ENCODE measurements around the gene TUSC7. TPM values are rescaled to one million over a fixed set of nuclear protein-coding genes. Genes with fewer than 3 reads are reported as not detected.

Gene TUSC7
- total RNA-seq = not detected in 2 replicates
- polyA plus RNA-seq = 1.9 TPM in 1 of 2 replicates, not detected in the other

GRCh38 chr3:116709479-116709878 lies at the start of gene TUSC7:
TUSC7 (plus strand) TSS chr3:116709779.
- Histone ChIP-seq H3K4me1 (ENCODE audit: low read depth) (no peaks in the 10 kb centered on the region), H3K27me3 (no peaks in the 10 kb centered on the region), H3K27ac (no peak within 1 kb of the TSS), H3K4me3 (no peak within 1 kb of the TSS), H3K36me3 (no peaks in the 10 kb centered on the region), H3K9me3 (ENCODE audit: low read depth) (no peaks in the 10 kb centered on the region)
- TF ChIP-seq CTCF (IDR thresholded peaks at IDR 0.05; ENCODE audit: low read depth, low read length) = no peak
- DNase-seq (ENCODE audit: low read depth in 1 of 2, low spot score in 1 of 2) = no peak

DNA sequence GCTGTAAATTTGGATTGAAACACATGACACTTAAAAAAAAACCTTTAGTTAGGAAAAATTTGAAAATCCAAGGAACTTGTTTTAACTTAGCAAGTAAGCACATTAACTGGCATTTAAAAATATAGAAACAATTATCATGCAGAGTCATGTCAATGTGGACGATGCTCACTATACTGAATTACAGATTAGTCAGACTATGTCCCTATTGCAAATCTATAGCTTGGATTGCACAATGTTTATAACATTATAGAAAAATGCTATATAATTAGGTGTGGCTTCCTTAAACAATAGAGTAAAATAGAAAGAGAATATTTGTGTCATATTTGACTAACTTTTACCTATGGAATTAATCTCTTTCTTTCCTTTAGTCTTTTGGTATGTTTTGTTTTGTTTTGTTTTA lies 48.4 kb upstream of the TUSC7 start:
- Histone ChIP-seq H3K36me3 (no peaks in the 10 kb centered on the region), H3K9me3 (ENCODE audit: low read depth) (no peaks in the 10 kb centered on the region), H3K4me1 (ENCODE audit: low read depth) (peaks cover 6% of the 10 kb centered on the region), H3K27me3 (no peaks in the 10 kb centered on the region), H3K27ac (no peak overlapping the region), H3K4me3 (no peak overlapping the region)
- DNase-seq (ENCODE audit: low read depth in 1 of 2, low spot score in 1 of 2) = no peak
- no peak for TF ChIP-seq CTCF (IDR thresholded peaks at IDR 0.05; ENCODE audit: low read depth, low read length)

DNA sequence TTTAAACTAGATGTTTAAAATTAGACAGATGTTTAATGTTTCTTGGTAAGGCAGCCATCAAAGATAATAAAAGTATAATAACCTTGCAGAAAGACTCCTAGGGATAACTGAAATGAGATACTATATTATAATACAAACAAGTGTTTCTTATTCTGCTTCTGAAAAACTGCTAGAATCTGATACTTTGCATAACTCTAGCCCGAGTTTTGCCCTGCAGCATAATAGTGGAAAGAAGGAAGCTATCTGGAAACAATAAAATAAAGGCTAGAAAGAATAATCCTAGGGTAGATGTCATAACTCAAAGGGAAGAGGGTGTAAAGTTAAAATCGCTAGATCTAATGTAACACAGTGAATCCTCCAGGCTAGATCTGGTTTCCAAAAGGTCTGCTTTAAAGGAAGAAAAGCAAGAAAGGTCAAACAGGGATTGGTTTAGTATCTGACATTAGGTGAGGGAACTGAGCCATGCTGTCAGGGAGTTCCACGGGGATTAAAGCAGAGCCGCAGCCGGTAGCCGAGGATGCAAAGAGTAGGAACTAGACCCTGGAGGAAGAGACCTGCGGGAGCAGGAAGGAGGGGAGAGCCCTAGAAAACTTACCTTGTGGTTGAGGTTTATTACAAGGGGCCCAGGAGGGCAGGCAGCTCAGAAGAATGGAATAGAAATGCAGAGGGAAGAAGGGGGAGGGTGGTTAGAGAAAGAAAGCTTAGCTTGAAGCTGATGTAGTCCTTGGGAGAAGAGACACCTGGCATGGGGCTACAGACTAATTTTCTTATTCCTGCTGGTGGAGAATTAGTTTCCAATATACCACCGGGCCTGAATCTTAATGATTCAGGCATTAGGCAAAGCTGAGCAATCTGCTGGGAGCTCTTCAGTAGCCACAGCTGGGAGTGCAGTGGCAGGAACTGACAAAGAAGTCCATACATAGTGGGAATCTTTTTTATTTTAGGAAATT lies 46.1 kb upstream of the TUSC7 start:
- peak in 1 of 2 donors; percentile 7 for DNase-seq (ENCODE audit: low read depth in 1 of 2, low spot score in 1 of 2)
- TF ChIP-seq CTCF (IDR thresholded peaks at IDR 0.05; ENCODE audit: low read depth, low read length) = no peak
- Histone ChIP-seq H3K27ac (no peak overlapping the region), H3K27me3 (no peaks in the 10 kb centered on the region), H3K9me3 (ENCODE audit: low read depth) (no peaks in the 10 kb centered on the region), H3K4me1 (ENCODE audit: low read depth) (peaks cover 6% of the 10 kb centered on the region), H3K36me3 (no peaks in the 10 kb centered on the region), H3K4me3 (no peak overlapping the region)

GRCh38 chr3:116667324-116667723 lies 42.3 kb upstream of the TUSC7 start:
- Histone ChIP-seq H3K36me3 (no peaks in the 10 kb centered on the region), H3K4me1 (ENCODE audit: low read depth) (no peaks in the 10 kb centered on the region), H3K4me3 (no peak overlapping the region), H3K27ac (no peak overlapping the region), H3K27me3 (no peaks in the 10 kb centered on the region), H3K9me3 (ENCODE audit: low read depth) (no peaks in the 10 kb centered on the region)
- DNase-seq (ENCODE audit: low read depth in 1 of 2, low spot score in 1 of 2) = peak in 1 of 2 donors; percentile 5
- no peak for TF ChIP-seq CTCF (IDR thresholded peaks at IDR 0.05; ENCODE audit: low read depth, low read length)

DNA sequence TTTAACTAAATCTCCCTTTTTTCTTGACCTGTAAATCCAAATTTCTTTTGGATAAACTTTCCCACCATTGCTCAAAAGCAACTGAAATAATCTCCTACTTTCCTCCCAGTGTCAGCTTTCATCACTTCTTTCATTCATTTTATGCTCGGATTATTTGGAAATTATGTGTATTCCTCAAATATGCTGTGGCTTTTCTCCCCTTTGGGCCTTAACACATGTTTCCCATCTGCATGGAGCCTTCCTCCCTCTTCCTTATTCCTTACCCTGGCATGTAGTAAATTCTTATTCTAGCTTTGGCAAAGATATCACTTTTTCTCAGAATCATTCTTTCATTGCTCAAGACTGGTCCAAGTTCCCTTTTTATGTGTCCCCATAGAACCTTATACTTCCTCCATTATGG lies 41.8 kb upstream of the TUSC7 start:
- no peak overlapping the region for H3K27ac ChIP-seq
- TF ChIP-seq CTCF (IDR thresholded peaks at IDR 0.05; ENCODE audit: low read depth, low read length) = no peak
- H3K27me3 ChIP-seq = no peaks in the 10 kb centered on the region
- H3K9me3 ChIP-seq (ENCODE audit: low read depth) = no peaks in the 10 kb centered on the region
- H3K4me3 ChIP-seq = no peak overlapping the region
- no peaks in the 10 kb centered on the region for H3K4me1 ChIP-seq (ENCODE audit: low read depth)
- H3K36me3 ChIP-seq = no peaks in the 10 kb centered on the region
- DNase-seq (ENCODE audit: low read depth in 1 of 2, low spot score in 1 of 2) = no peak

Measured in cardiac muscle cell (in vitro differentiated cells and primary cell).